Liver (tissue), 3 donors: ENCODE results near the gene SPIN2A.

Experiments used
- ATF3 ChIP-seq: IDR thresholded peaks from 2 replicates; pipeline ENCODE4 v1.6.1; 2016; ENCODE audit warnings: antibody characterized with exemption
- CTCF ChIP-seq: fragments of 150-350 bp; IDR thresholded peaks from 2 replicates; pipeline ENCODE4 v1.5.1; 2017; ENCODE audit warnings: improper control_type of control experiment, low read depth, low read length; ENCODE audit not compliant: missing input control
- EGR1 ChIP-seq, 2 donors: IDR thresholded peaks; 2 replicates each; pipeline ENCODE4 v1.6.1; 2016 to 2018; ENCODE audit warnings: antibody characterized with exemption in 2 of 2, low read depth in 2 of 2
- GABPA ChIP-seq, 2 donors: IDR thresholded peaks in 1 of 2; conservative IDR thresholded peaks in 1 of 2; 2 replicates each; pipeline ENCODE4 v1.6.1; 2016; ENCODE audit warnings: antibody characterized with exemption in 2 of 2, mild to moderate bottlenecking in 1 of 2, moderate library complexity in 1 of 2
- RAD21 ChIP-seq, 2 donors: IDR thresholded peaks; 2 replicates each; pipeline ENCODE4 v1.6.1; 2016; ENCODE audit warnings: antibody characterized with exemption in 2 of 2, mild to moderate bottlenecking in 2 of 2
- REST ChIP-seq: IDR thresholded peaks from 2 replicates; pipeline ENCODE4 v1.6.1; 2016; ENCODE audit warnings: antibody characterized with exemption, mild to moderate bottlenecking
- SP1 ChIP-seq: IDR thresholded peaks from 2 replicates; pipeline ENCODE4 v1.6.1; 2018; ENCODE audit warnings: antibody characterized with exemption, mild to moderate bottlenecking
- TAF1 ChIP-seq: conservative IDR thresholded peaks from 2 replicates; pipeline ENCODE4 v1.6.1; 2016; ENCODE audit warnings: antibody characterized with exemption, mild to moderate bottlenecking
- YY1 ChIP-seq: IDR thresholded peaks from 2 replicates; pipeline ENCODE4 v1.6.1; 2016; ENCODE audit warnings: antibody characterized with exemption, mild to moderate bottlenecking
- ZBTB33 ChIP-seq: IDR thresholded peaks from 2 replicates; pipeline ENCODE4 v1.6.1; 2016; ENCODE audit warnings: antibody characterized with exemption
- donor health status: healthy.
- donor health status: healthy.

- no peak for TF ChIP-seq SP1
- no peak for TF ChIP-seq CTCF
- no peak for TF ChIP-seq ATF3
- TF ChIP-seq REST, result no peak
- no peak for TF ChIP-seq ZBTB33
- no peak for TF ChIP-seq RAD21 (IDR thresholded peaks at IDR 0.05)
- no peak for TF ChIP-seq TAF1
- no peak for TF ChIP-seq YY1
- TF ChIP-seq EGR1 (IDR thresholded peaks at IDR 0.05; ENCODE audit: low read depth in 2 of 2), result no peak
- no peak for TF ChIP-seq GABPA (IDR thresholded peaks at IDR 0.05 in 1 of 2, conservative IDR thresholded peaks at IDR 0.05 in 1 of 2)
These were observed 1.9 kb downstream of the SPIN2A start for GRCh38 chrX:57135287-57135686.
